ENCODE results near the gene NAALADL1. TPM values are rescaled to one million over a fixed set of nuclear protein-coding genes. Genes with fewer than 3 reads are reported as not detected.
A peak's percentile ranks its signal among the peaks of the same experiment; 100 is the strongest.

NAALADL1 gene
- total RNA-seq, 1 experiment from 2014 or later, result 0.23 TPM

GRCh38 chr11:65016705-65017104, 41.6 kb downstream of the NAALADL1 start:
- CTCF ChIA-PET, result no interaction called here
- Histone ChIP-seq H3K9me3 (ENCODE audit: control insufficient read depth, insufficient read depth, low read depth, low read length) (no peaks in the 10 kb centered on the region), H3K36me3 (ENCODE audit: control insufficient read depth, insufficient read depth, low read length) (no peaks in the 10 kb centered on the region)

GRCh38 chr11:65014726-65015227, 43.6 kb downstream of the NAALADL1 start:
- in situ Hi-C loops (cut with HindIII; ENCODE audit: low pct_unique_long_range_greater_than_20kb, low sequenced_read_pairs), result no loop called here
- no peaks in the 10 kb centered on the region for H3K9me3 ChIP-seq (ENCODE audit: control insufficient read depth, insufficient read depth, low read depth, low read length)
- intact Hi-C loops (cut with micrococcal nuclease; ENCODE audit: unreplicated experiment), result no loop called here
- H3K27me3 ChIP-seq (ENCODE audit: control insufficient read depth, insufficient read depth, low read length), result no peaks in the 10 kb centered on the region
- TF ChIP-seq TCF7L2 (IDR thresholded peaks at IDR 0.05; ENCODE audit: low read depth, low read length) (no peak), POLR2AphosphoS5 (IDR thresholded peaks at IDR 0.05; ENCODE audit: low read depth, low read length) (no peak), REST (IDR thresholded peaks at IDR 0.05; ENCODE audit: insufficient read depth in 1 of 2, low read depth in 2 of 2, low read length in 1 of 2) (no peak), CTCF (IDR thresholded peaks at IDR 0.05) (no peak), SIN3A (IDR thresholded peaks at IDR 0.05; ENCODE audit: borderline replicate concordance, insufficient read depth, low read depth, low read length) (no peak)
- no peaks in the 10 kb centered on the region for H3K36me3 ChIP-seq (ENCODE audit: control insufficient read depth, insufficient read depth, low read length)
- CTCF ChIA-PET, result interaction anchor here (0.8 to 1.0 kb wide), 3 partner anchors 18 to 37 kb away, joined by 3 to 6 read pairs (median 5); partner anchors contain the start of gene BATF2
- DNase-seq (ENCODE audit: low read depth, low spot score), result no peak
- POLR2A ChIA-PET, result interaction anchor here (0.6 to 1.0 kb wide), 2 partner anchors 18 to 63 kb away, joined by 3 to 11 read pairs; partner anchors contain the start of gene BATF2
- ATAC-seq, result peak; percentile 24; the same call in 1 of the 2 replicates
- H3K4me3 ChIP-seq (ENCODE audit: low read depth in 2 of 2, low read length in 2 of 2), result peak overlapping the region; percentile 70 to 81
- peaks cover 7% of the 10 kb centered on the region; the same call in 1 of the 2 replicates for H3K4me1 ChIP-seq (ENCODE audit: control insufficient read depth, insufficient read depth, low read length)
- BruUV-seq (replicated peaks), result no TSS peak
- H3K27ac ChIP-seq (ENCODE audit: low read length), result peak overlapping the region; percentile 92

More at GRCh38 chr11:65016705-65017104, 41.6 kb downstream of the NAALADL1 start:
- no TSS peak for BruUV-seq (replicated peaks)
- H3K27me3 ChIP-seq (ENCODE audit: control insufficient read depth, insufficient read depth, low read length), result no peaks in the 10 kb centered on the region
- intact Hi-C loops (cut with micrococcal nuclease; ENCODE audit: unreplicated experiment), result no loop called here
- in situ Hi-C loops (cut with HindIII; ENCODE audit: low pct_unique_long_range_greater_than_20kb, low sequenced_read_pairs), result no loop called here
- H3K4me3 ChIP-seq (ENCODE audit: low read depth in 2 of 2, low read length in 2 of 2), result no peak overlapping the region
- H3K4me1 ChIP-seq (ENCODE audit: control insufficient read depth, insufficient read depth, low read length), result peaks cover 7% of the 10 kb centered on the region; the same call in 1 of the 2 replicates
- no peak for ATAC-seq
- TF ChIP-seq REST (IDR thresholded peaks at IDR 0.05; ENCODE audit: insufficient read depth in 1 of 2, low read depth in 2 of 2, low read length in 1 of 2) (no peak), CTCF (IDR thresholded peaks at IDR 0.05) (no peak)
- POLR2A ChIA-PET, result no interaction called here
- DNase-seq (ENCODE audit: low read depth, low spot score), result no peak
- H3K27ac ChIP-seq (ENCODE audit: low read length), result no peak overlapping the region
